Measurements from ENCODE around the gene TMEM95.
A peak's percentile ranks its signal among the peaks of the same experiment; 100 is the strongest.
"Not testable (repeated sequence)": the region's sequence is repeated elsewhere in the genome, so short reads cannot be mapped to it uniquely, and the experiment has no call there.

TMEM95 gene

DNA sequence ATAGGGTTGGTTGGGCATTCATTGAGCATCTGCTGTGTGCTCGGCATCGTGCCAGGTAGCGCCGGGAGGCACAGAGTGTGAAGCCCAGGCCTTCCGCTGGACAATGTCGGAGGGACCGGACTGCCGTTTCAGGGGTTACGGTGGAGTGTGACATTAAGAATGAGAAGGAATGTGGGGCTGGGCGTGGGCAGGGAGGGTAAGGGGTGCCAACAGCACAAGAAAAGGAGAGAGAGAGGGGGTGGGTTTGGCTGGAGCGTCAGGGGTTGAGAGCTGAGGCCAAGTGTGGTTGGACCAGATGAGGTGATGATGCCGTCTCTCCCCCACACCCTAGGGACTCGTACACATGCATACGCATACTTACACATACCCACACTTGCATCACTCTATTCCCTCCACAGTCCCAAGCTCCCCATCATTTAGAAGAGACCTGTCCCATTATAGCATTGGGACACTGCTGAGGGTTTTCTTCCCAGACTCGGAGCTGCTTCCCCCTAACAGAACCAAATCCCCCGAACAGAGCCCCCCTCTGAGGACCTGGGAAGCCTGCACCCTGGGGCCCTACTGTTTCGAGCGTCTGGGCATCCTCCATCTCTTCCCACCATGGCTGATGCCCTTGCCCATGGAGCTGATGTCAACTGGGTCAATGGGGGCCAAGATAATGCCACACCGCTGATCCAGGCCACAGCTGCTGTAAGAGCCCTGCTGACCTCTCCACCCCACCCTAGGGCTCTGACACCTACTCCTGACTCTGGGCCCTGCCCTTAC, 6.3 kb upstream of the TMEM95 start:
- DNase-seq: no peak

DNA sequence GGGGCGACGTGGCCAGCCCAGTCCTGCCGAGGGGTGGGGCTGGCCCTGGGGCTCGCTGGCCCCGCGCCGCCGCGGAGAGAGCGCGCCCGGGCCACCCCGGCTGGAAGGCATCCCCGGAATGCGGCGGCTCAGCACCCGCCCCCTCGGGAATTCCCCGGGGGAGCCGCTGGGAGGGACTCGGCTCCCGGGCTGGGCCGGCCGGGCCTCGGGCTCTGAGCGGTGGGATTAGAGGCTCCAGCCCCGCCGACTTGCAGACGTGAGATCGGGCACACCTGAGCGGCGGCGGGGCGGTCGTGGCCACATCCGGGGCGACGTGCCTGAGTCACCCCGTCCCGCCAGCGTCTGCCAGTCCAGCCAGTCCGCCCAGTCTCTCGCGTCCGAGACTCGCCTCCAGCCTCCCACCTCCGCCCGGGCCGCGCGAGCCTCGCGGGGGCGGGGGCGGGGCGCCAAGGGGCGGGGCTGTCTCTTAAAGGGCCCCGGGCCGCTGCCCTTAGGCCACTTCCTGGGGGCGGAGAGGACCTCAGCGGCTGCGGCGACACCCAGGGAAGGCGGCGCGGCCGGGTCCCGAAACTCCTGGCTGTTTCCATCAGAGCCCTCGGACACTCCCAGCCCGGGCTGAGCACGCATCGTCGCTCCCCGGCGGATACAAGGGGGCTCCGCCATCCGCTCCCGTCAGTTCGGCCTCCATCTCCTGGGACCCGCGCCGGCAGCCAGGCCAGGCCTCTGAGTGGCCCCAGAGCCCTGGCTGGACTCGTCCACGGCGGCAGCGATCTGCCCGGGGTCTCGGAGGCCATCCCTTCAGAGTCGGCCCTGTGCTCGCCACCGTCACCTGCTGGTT, 3.1 kb upstream of the TMEM95 start, which contains the start of gene KCTD11:
Gene KCTD11 (plus strand): TSS at position 498 of the 838 bp plus-strand sequence.
- DNase-seq: peak; percentile 90

DNA sequence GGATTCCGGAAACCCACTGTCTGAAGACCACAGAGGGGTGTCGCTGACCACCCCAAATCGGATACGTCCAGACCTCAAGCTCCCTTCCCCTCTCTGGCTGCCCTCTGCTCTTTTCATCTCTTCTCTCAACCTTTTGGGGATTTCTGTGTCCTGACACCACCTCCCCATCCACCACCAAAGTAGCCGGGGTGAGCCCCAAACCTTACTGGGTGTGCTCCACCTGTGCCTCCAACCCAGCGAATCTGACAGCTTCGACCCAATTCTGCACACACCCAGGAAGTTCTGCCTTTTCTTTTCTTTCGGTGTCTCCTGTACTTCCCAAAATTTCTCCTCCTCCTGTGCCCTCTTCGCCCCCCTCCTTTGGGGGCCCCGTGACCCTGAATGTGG, 2.5 kb upstream of the TMEM95 start:
- DNase-seq: no peak

DNA sequence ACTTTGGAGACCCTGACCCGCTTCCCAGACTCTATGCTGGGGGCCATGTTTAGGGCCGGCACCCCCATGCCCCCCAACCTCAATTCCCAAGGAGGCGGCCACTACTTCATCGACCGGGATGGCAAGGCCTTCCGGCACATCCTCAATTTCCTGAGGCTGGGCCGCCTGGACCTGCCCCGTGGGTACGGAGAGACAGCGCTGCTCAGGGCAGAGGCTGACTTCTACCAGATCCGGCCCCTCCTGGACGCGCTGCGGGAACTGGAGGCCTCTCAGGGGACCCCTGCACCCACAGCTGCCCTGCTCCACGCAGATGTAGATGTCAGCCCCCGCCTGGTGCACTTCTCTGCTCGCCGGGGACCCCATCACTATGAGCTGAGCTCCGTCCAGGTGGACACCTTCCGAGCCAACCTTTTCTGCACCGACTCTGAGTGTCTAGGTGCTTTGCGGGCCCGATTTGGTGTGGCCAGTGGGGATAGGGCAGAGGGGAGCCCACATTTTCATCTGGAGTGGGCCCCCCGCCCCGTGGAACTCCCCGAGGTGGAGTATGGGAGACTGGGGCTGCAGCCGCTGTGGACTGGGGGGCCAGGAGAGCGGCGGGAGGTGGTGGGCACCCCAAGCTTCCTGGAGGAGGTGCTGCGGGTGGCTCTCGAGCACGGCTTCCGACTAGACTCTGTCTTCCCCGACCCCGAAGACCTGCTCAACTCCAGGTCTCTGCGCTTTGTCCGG, 1.9 kb upstream of the TMEM95 start:
- no peak for DNase-seq

DNA sequence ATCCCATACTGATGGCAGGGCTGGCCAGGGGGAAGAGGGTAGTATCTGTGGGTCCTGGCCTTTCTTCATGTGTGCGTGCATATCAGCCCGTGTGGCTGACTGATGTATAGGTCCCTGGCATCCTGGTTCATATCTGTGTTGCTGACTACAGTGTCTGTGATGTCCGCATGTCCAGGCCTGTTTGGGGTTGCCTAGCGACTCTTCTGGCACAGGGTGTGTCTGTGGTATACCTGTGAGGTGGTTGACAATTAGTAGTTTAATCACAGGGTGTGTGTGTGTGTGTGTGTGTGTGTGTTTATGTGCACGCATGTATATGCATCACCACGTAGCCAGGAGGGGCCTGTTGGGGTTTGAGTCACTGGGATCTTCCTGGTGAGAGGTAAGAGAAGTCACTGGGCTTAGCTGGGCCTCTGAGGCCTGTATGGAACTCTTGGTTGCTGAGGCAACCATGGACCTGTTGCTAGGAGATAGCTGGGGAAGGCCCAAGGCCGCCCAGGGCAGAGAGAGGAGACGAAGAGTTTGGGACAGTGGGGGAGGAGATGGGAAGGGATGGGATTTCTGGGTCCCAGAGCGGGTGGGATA, 603 bp upstream of the TMEM95 start:
- no peak for DNase-seq

DNA sequence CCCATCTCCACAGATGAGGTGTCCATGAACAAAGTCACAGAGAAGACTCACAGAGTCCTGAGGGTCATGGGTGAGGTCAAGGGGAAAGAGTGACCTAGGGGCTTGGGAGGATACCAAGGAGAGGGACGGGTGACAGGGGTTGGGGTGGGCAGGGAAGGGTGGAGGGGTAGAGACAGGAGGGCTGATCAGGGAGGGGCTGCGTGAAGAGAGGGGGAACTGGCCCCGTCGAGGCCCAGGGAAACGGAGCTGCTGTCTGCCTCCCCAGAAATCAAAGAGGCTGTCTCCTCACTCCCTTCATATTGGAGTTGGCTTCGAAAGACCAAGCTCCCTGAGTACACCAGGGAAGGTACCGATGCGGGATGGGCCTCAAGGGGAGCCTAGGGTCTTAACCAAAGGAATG, 617 bp downstream of the TMEM95 start:
- no peak for DNase-seq

DNA sequence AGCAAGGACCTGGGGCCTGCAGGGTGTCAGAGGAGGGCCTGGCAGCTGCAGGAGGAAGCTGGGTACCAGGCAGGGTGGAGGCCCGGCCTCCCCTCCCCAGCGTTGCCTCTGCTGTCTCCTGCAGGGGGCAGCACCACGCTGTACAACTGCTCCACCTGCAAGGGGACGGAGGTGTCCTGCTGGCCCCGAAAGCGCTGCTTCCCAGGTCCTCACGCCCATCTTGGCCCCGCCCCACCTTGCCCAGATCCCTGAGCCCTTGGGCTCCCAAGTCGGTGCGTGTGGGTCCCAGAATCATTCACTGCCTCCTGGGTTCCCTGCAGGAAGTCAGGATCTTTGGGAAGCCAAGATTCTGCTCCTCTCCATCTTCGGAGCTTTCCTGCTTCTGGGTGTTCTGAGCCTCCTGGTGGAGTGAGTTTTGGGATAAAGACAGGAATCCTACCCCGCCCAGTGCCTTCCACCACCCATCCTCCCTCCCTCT, 1.2 kb downstream of the TMEM95 start:
- peak; percentile 94 for DNase-seq

DNA sequence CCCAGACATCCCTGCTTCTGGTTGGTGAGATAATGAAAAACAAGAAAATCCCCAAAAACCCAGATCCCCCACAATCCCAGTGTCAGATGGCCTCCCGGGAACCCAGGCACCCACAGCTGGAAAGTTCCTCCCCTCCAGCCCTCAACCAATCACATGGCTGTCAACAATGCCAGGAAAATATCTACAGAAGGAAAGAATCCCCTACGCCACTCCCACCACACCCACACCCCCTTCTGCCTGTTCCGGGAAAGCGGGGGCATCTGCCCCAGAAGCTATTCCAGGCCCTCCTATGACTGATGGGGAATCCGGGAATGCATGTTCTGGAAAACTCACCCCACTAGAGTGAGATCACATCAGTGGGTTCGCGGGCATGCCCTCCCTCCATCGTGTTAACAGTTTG, 1.8 kb downstream of the TMEM95 start:
- DNase-seq: no peak

DNA sequence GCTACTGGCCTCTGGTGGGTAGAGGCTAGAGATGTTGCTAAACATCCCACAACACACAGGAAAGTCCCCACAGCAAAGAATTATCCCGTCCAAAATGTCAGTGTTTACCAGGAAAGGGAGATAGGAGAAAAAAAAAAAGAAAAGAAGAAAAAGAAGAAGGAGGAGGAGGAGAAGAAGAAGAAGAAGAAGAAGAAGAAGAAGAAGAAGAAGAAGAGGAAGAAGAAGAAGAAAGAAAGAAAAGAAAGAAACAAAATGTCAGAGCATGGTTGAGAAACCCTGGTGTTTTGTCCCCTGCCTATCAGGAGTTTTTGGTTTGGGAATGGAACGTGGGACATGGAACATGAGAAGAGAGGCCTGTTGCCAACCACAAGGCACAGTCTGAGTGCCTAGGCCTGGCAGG, 2.4 kb downstream of the TMEM95 start:
- no peak for DNase-seq

DNA sequence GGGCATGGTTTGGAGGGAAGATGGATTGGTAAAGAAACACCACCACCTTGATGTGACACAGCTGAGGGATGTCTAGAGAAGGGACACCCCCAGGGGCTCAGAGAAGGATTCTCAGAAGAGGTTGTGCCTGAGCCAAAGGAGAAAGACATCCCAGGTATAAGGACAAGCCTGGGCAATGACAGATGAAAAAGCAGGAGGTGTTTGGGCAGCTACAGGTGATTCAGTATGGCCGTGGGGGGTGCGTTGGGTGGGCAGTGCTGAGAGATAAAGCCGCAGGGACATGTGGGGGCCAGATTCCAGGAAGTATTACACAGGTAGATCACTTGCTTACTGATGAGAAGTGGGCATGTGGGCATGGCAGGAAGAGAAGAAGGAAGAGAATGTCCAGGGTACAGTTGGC, 7.0 kb downstream of the TMEM95 start:
- DNase-seq: no peak

DNA sequence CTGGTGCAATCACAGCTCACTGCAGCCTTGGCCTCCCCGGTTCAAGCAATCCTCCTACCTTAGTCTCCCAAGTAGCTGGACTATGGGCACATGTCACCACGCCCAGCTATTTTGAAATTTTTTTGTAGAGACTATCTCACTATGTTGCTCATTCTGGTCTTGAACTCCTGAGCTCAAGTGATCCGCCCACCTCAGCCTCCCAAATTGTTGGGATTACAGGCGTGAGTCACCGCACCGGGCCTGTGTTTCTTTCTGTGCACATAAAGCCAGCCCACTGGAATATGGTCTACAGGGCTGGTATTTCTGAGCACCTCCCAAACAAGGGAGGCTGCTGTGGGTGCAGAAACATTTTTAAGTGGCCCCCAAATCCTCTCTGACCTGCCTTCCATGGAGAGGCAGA, 8.4 kb downstream of the TMEM95 start:
- DNase-seq: no peak

DNA sequence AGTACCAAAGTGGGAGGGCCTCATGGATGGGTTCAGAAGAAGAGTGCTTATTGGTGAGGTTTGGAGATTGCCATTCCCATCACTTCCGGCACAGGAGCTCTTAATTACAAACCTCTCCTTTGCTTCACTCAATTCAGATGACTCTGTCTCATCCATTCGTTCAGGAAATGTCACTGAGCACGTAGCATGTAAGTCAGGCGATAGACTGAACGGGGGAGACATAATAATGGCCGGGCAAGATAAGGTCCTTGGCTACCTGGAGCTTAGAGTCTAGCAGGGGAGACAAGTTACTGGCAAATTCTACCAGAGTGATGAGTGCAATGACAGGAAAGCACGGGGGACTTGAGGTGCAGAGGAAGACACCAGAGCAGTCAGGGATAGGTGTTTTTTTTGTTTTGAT, 11.0 kb downstream of the TMEM95 start:
- DNase-seq: not testable (repeated sequence)

DNA sequence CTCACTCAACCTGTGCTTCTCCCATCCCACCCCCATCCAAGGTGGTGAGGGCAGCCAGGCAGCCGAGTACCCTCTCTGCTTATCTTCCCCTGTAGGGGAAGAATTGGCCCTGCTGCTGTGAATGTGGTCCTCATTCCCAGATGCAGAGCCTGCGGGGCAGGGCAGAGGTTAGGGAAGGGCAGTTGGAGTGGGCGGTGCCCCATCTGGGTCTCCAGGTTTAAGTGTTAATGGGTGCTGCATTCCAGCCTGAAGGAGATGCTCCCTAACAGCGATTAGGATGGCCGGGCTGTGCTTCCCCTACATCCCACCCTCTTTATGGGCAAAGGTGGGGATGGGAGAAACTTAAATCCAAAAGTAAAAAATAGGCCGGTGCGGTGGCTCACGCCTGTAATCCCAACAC, 12.1 kb downstream of the TMEM95 start:
- no peak for DNase-seq

DNA sequence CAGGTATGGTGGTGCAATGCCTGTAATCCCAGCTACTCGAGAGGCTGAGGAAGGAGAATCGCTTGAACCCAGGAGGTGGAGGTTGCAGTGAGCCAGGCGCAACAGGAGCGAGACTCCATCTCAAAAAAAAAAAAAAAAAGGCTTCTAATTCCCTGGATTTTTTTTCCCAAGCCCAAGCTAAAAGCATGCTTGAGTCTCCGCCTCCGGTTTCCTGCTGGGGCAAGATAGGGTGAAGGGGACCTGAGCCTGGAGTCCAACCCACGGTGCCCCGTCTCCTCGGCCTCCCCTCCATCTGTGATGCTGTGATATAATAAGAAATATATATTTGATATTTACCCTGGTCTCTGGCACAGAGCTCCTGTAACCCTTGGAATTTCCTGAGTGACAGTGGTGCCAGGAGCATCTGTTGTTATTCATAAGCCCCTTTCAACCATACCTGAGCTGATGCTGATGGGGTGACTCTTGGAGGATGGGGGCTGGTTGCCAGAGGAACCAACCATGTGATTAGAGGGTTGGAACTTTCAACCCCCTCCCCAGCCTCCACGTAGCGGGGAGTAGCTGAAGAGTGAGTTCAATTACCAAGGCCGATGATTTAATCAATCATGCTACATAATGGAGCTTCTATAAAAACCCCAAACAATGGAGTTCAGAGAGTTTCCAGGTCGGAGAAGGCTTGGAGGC, 13.1 kb downstream of the TMEM95 start:
- DNase-seq: no peak

DNA sequence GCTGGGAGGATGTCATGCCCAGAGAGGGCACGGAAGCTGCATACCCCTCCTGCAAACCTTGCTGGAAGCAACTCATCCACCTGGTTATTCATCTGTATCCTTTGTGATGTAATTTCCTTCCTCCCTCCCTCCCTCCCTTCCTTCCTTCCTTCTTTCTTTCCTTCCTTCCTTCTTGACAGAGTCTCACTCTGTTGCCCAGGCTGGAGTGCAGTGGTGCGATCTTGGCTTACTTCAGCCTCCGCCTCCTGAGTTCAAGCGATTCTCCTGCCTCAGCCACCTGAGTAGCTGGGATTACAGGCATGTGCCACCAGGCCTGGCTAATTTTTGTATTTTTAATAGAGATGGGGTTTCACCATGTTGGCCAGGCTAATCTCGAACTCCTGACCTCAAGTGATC, 13.6 kb downstream of the TMEM95 start:
- not testable (repeated sequence) for DNase-seq

DNA sequence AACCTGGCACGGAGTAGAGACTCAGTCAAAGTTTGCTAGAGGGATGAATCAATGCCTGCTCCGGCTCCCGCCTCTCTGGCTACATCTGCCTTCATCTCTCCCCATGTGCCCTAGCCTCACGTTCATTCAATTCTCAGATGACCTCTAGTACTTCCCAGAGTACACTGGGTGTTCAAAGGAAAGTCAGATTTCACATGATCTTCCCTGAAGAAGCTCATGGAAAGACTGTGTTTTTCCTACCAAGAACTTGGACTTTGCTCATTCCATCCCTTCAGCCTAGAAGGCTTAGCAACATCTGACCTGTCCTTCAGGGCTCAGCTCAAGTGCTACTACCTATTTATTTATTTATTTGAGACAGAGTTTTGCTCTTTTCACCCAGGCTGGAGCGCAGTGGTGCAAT, 14.9 kb downstream of the TMEM95 start:
- no peak for DNase-seq

DNA sequence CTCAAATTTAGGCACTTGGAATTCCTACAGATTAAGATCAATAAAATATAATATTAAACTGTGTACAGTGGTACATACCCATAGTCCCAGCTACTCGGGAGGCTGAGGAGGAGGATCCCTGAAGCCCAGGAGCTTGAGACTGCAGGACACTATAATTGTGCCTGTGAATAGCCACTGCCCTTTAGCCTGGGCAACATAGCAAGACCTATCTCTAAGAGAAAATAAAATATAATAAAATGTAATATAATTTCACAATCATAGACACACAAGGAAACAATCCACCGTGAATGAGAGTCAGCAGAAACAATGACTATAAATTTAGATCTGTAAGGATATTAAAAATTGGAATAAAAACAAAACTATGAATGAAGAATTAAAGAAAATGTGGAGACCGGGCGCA, 15.9 kb downstream of the TMEM95 start:
- DNase-seq: no peak

DNA sequence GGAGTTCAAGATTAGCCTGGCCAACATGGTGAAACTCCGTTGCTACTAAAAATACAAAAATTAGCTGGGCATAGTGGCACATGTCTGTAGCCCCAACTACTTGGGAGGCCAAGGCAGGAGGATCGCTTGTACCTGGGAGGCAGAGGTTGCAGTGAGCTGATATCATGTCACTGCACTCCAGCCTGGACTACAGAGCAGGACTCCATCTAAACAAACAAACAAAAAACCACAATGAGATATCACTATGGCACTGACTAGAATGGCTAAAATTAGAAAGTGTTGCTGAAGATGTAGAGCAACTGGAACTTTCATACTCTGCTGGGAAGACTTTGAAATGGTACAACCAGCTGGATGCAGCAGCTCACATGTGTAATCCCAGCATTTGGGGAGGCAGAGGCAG, 19.4 kb downstream of the TMEM95 start:
- no peak for DNase-seq

DNA sequence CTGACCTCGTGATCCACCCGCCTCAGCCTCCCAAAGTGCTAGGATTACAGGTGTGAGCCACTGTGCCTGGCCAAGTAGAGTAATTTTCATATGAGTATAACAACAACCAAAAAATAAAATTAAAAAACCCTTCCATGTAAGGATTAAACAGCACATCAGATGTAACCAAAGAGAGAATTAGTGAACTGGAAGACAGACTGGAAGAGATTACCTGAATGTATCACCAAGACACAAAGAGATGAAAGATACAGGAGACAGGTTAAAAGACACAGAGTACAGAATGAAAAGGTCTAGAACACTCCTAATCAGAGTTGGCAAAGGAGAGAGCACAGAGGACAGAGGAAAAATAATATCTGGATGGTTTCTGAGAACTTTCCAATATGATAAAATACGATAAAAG, 24.2 kb downstream of the TMEM95 start:
- DNase-seq: no peak

DNA sequence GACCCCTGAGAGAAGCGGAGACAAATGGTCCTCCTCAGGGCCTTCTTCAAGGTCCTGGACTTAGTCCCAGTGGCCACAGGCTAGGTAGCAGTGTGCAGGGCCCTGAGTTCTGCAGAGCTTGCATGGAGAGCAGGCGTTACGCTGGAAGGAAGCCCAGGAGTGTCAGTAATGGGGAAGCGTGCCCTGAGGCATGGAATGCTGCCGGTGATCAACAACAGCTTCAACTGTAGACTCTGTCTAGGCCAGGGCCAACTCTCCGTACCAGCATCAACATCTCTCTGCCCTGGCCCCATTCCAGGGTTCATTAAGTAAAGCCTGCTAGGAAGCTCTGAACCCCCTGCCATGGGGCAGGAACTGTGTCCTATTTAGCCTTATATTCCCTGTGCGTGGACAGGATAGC, 25.4 kb downstream of the TMEM95 start:
- DNase-seq: no peak

DNA sequence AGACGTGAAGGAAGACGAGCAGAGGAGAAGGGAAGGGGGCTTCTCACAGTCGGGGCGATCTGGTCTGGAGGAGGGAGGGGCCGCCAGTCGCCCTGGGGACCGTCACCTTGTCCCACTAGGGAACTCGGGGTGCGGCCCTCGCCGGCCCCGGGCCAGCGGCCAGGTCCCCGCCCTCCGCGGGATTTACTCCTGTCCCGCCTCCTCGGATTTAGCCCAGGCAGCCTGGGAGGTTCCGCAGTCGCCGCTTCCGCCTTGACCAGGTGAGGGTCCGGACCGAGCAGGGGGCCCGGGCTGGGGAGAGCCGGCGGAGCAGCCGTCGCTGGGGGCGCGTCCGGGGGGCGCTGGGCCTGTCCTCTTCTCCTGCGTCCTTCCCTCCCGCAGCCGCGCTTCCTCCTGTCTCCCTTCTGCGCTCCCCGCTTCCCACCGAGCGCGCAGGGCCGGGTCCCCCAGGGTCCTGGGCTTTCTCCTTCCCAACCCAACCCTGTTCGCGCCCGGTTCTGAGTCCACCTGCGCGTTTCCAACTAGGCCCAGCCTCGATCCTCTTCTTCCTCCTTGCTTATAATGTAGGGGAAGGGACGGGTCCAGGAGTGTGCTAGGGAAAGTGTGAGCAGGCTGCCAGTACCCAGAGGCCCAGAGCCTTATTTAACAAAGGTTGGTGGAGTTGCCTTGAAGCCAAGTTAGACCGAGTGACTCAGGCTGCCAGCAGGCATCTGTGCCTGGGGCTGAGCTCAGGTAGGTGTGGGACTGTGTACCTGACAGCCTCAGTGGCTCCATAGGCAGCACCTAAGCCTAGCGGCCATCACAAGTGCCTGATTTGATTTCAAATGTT, 26.1 kb downstream of the TMEM95 start, which contains the start of gene TNK1:
Gene TNK1 (plus strand): TSS at position 235 of the 829 bp plus-strand sequence. CDS start 1,838 bp downstream, outside the sequence.
- no peak for DNase-seq
